C4-2B (cell line): ENCODE data around the gene GALNTL6.
"Not testable (repeated sequence)": the region's sequence is repeated elsewhere in the genome, so short reads cannot be mapped to it uniquely, and the experiment has no call there.

Experiments
- H3K27ac ChIP-seq: fragments of 450-650 bp; 2 replicates; pipeline ENCODE4 v1.5.1; 2017
- CTCF ChIP-seq: fragments of 450-650 bp; conservative IDR thresholded peaks from 2 replicates; pipeline ENCODE4 v1.5.1; 2017; ENCODE audit warnings: mild to moderate bottlenecking
- ZFX ChIP-seq: fragments of 450-650 bp; IDR thresholded peaks from 2 replicates; pipeline ENCODE4 v1.6.1; 2017

Gene GALNTL6

DNA sequence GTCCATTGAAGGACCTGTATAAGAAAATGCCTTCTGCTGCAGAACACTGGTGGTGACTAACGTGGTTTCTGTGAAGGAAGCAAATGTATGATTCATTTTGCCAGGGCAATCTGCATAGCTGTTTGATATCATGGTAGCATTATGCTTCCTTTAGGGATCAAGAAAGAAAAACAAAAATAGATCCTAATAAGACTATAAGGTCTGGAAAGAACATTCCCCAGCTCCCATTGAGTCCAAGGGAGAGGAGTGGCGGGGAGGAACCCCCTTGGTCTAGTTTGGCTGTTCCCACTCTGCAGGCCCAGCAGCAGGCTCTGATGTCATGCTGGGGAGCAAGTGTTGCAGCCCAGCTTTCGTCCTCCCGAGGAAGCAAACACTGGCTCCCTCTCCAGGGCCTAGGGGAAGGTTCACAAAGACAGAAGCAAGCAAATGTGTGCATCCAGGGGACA is 1200.9 kb downstream of the GALNTL6 start:
- TF ChIP-seq ZFX (no peak), CTCF (no peak)
- peak overlapping the region; percentile 31 for H3K27ac ChIP-seq

DNA sequence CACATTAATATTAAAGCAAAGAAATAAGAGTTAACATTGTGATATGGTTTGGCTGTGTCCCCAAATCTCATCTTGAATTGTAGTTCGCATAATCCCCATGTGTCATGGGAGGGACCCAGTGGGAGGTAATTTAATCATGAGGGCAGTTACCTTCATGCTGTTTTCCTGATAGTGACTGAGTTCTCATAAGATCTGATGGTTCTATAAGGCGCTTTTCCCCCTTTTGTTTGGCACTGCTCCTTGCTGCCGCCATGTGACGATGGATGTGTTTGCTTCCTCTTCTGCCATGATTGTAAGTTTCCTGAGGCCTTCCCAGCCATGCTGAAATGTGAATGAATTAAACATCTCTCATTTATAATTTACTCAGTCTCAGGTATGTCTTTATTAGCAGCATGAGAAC is 1201.6 kb downstream of the GALNTL6 start:
- H3K27ac ChIP-seq: no peak overlapping the region
- TF ChIP-seq ZFX (no peak), CTCF (no peak)

GRCh38 chr4:173017802-173018201 is 1204.6 kb downstream of the GALNTL6 start:
- TF ChIP-seq ZFX (no peak), CTCF (no peak)

GRCh38 chr4:173018446-173018845 is 1205.2 kb downstream of the GALNTL6 start:
- TF ChIP-seq CTCF (no peak), ZFX (no peak)
- no peak overlapping the region for H3K27ac ChIP-seq

More at GRCh38 chr4:173017802-173018201, 1204.6 kb downstream of the GALNTL6 start:
- no peak overlapping the region for H3K27ac ChIP-seq

- TF ChIP-seq CTCF (no peak), ZFX (no peak)
- no peak overlapping the region for H3K27ac ChIP-seq
Observed at GRCh38 chr4:173019664-173020063, 1206.5 kb downstream of the GALNTL6 start.

GRCh38 chr4:173021746-173022573 is 1208.8 kb downstream of the GALNTL6 start:
- H3K27ac ChIP-seq: not testable (repeated sequence)

GRCh38 chr4:173024203-173024602 is 1211.0 kb downstream of the GALNTL6 start:
- no peak overlapping the region for H3K27ac ChIP-seq
- TF ChIP-seq ZFX: no peak
- TF ChIP-seq CTCF: no peak

DNA sequence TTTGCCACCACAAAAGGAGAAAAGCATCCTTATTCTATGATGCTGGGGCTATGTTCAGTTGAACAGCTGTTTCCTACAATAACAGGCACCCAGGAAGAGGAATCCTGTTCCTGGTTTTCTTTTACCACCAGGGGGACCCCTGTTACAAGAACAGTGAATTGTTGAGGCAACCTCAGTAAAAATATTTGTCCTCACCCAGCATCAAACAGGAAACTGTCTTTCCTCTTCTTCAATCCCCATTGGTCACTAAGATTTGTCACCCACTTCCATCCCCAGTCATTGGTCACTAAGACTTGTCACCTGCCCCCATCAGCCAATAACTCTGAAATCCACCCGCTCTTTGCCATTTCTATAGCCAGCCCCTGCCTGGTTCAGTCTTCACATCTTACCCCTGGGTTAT is 1211.9 kb downstream of the GALNTL6 start:
- no peak overlapping the region for H3K27ac ChIP-seq
- TF ChIP-seq CTCF (peak; percentile 58), ZFX (no peak)
